Cerebellar nuclear complex (tissue), 1 donor: ENCODE data around the gene LRRC38.
"Not testable (repeated sequence)": the region's sequence is repeated elsewhere in the genome, so short reads cannot be mapped to it uniquely, and the experiment has no call there.

Experiments used
- DNase-seq, 2 experiments: peaks; one replicate each; lab custom pipeline; 2025; lab: John Stamatoyannopoulos, UW

The LRRC38 gene

DNA sequence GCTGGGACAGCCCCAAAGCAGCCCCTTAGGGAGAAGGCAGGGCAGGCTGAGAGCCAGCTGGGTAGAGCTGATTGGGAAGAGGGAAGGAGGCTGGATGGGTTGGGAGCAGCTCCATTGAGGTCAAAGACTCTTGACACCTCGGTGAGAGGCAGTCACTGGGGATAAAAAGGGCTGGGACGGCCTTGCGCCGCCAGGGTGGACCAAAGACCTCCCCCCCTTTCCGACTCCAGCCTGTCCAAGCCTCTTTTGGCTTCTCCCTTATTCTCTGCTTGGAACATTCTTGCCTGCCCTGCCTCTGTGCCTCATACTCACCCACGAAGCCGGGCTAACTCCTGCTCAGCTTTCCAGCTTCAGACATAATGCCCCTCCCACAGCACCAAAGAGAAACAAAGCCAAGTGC lies 51.1 kb downstream of the LRRC38 start:
- DNase-seq, result no peak

- no peak for DNase-seq
Measured at GRCh38 chr1:13461977-13462376, 51.8 kb downstream of the LRRC38 start.

DNA sequence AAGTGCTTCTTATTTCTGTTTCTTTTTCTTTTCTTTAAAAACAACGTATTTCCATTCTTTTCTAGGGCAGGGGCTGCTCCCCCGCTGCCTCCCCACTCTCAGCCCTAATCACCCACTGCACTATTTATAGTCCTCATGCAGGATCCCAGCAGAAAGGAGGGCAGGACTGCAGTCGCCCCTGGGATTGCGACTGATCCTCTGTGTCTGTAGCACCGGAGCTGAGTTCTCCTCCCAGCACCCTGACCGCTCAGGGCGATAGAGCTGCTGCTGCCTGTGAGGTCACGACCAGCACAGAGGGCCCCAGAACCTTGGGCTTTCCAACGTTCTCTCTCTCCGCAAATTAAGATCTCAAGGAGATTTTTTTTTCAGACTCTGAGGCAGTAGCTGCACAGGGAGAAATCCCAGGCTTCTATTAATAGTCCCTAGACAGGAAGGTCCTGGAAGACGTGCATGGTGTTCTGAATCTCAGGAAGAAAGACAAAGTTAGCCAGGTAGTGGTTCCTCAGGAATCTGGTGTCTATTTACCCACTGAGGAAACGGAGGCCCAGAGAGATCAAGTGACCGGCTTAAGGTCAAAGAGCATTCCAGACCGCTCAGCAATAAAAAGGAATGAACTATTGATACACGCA lies 56.8 kb downstream of the LRRC38 start:
- no peak for DNase-seq

DNA sequence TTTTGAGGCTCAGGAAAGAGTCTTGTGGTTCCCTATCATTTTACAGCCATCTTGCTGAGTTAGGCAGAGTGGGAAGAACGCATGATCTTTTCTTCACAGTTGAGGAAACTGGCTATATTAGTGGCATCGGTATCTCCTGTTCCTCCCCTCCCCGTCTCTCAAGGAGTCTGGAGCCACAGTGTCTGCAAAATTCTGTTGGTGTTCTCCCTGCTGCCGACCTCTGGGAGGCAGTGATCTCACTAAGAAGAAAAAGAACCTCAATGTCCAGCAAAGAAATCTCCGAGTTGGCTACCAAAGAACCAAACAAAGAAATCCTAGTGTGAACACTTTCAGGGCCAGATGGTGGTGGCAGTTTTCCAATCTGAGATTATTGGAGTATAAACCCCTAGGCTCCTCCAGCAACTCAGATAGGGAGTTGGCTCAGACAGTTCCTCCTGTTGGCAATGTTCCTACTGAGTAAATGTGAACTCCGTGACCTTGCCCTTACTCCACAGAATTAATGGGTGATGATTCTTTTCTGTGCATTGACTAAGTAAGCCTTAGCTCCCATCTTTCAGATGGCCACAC lies 62.3 kb downstream of the LRRC38 start:
- DNase-seq, result no peak

GRCh38 chr1:13450204-13450603 lies 63.6 kb downstream of the LRRC38 start:
- DNase-seq, result no peak

DNA sequence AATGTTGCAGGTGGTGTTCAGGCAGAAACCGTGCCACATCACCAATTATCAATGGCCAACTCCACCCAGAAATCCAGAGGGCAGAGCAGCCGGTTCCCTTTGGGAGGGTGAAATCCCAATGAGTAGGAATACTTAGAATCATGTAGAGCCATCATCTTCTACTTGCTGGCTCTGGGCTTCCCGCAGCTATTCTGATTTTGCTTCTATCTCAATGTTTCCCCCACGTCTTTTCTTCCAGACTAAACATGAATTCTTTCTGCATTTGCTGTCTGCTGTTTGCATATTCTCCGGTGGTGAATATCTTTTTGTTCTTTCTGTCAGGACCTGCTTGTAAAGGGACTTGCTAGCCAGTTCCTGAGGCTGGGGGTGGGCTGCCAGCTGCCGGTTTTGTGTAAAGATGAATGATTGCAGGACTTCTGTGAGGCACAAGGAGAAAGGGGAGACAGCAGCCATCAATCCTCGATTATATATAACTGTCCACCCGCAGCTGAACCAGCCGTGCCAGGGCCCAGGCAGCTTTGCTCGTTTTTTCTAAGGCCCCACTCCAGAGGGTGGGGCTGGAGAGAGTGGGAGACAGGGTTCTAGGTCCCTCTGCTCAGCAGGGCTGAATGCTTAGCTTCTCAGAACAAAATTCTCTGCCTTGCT lies 70.3 kb downstream of the LRRC38 start:
- no peak for DNase-seq

- DNase-seq, result not testable (repeated sequence)
Measured at GRCh38 chr1:13439104-13439783, 74.6 kb downstream of the LRRC38 start.

GRCh38 chr1:13435458-13435857 lies 78.3 kb downstream of the LRRC38 start:
- no peak for DNase-seq

- DNase-seq, result not testable (repeated sequence)
Measured at GRCh38 chr1:13433694-13434358, 80.0 kb downstream of the LRRC38 start.

DNA sequence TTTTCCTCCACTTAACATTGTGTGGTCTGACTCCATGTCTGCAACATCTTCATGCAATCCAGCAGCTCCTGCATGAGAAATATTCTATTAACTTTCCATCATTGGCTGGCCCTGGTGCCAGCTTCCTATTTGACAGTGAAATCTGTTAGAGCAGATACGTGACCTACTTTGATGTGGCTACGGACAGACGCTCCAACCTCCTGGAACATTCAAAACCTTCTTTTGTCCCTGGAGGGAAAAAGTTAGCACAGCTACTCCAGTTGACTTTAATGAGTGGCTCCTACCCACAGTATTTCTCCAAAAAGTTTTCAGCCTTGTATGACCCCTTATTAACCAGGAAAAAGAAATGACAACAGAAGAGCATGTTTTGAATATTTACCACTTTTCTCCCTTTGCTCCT lies 81.6 kb downstream of the LRRC38 start:
- DNase-seq, result no peak

DNA sequence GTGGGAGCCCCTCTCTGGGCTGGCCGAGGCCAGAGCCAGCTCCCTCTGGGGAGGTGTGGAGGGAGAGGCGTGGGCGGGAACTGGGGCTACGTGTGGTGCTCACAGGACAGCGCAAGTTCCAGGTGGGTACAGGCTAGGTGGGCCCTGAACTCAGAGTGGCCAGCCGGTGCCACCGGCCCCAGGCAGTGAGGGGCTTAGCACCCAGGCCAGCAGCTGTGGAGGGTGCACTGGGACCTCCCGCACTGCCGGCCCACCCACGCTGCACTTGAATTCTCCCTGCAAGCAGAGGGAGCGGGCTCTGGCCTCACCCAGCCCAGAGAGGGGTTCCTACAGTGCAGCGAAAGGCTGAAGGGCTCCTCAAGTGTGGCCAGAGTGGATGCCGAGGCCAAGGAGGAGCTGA lies 83.3 kb downstream of the LRRC38 start:
- no peak for DNase-seq
